Measurements from ENCODE around the gene LCE1E.

Gene LCE1E, protein sequence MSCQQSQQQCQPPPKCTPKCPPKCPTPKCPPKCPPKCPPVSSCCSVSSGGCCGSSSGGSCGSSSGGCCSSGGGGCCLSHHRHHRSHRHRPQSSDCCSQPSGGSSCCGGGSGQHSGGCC

DNA sequence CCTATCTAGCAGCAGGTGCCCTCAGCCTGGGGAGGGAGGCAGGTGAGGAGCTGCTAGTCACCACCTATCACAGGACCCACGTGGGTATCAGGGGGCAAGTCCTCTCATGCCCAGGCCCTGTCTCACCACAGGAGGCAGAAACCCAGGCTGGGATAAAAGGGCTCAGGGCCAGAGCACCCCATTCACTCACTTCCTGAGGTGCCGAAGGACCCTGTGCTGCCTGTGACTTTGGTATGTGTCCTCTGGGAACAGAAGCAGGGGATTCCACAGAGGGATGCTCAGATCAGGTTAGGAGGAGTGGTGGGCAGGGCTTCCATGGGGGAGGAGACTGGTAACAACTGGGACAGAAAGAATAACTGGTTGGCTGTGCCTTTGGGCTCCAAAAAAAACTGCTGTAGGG, at the start of gene LCE1E:
TSS of gene LCE1E (plus strand) at position 181 of the 400 bp plus-strand sequence. CDS start 1,043 bp downstream, outside the sequence.
- peak within 1 kb of the TSS; percentile 49 for H3K4me2 ChIP-seq
- no peaks in the 10 kb centered on the region for H4K20me1 ChIP-seq
- no peaks in the 10 kb centered on the region for H3K36me3 ChIP-seq
- H3K27me3 ChIP-seq: no peaks in the 10 kb centered on the region
- H3K27ac ChIP-seq: no peak within 1 kb of the TSS
- H3K9me3 ChIP-seq: no peaks in the 10 kb centered on the region
- H3K4me1 ChIP-seq: peaks cover 12% of the 10 kb centered on the region
- H3K4me3 ChIP-seq: no peak within 1 kb of the TSS
- no peak for TF ChIP-seq Cebpa-rat (IDR thresholded peaks at IDR 0.05)
- H3K9ac ChIP-seq: no peak within 1 kb of the TSS

DNA sequence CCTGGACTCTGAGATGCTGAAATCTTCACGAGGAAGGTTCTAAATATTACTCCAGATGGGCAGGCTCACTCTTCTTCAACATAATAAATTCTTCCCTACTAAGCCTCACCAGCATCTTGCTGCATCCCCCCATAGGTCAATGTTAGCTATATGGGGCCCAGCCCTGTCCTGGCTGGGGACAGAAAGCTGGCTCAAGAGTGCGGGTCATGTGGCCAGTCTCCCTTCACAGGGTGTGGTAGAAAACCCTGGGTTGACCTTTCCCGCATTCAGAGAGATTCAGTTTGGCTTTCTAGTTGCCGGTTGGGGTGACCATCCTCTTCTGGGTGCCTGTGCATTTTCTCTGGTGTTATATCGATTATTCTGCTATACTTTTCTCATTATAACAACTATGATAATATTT, 48.1 kb upstream of the LCE1E start:
- TF ChIP-seq Cebpa-rat (IDR thresholded peaks at IDR 0.05): no peak
- Histone ChIP-seq H4K20me1 (no peaks in the 10 kb centered on the region), H3K27ac (no peak overlapping the region), H3K4me1 (no peaks in the 10 kb centered on the region; the same call in 1 of the 2 replicates), H3K36me3 (no peaks in the 10 kb centered on the region), H3K4me3 (no peak overlapping the region), H3K4me2 (no peak overlapping the region), H3K9ac (no peak overlapping the region), H3K9me3 (no peaks in the 10 kb centered on the region), H3K27me3 (no peaks in the 10 kb centered on the region)

DNA sequence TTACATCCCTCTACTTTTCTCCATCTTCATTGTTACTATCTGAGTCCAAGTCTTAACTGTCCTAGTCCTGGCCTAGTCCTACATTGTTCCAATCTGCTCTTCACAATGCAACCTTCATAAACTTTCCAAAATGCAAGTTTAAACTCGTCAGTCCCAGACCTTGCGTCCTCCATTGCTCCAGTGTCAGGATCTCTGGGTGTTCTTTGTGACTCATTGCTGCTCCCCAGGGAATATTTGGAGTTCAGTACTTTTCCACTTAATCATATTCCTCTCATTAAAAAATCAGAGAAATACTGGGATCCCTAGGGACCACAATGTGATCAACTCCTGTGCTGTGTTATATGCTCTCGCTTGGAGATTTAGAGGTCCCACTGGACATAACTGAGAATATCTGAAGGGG, 46.2 kb upstream of the LCE1E start:
- no peak overlapping the region for H3K27ac ChIP-seq
- H3K4me1 ChIP-seq: no peaks in the 10 kb centered on the region; the same call in 1 of the 2 replicates
- no peak overlapping the region for H3K4me3 ChIP-seq
- no peak overlapping the region for H3K4me2 ChIP-seq
- no peaks in the 10 kb centered on the region for H3K27me3 ChIP-seq
- no peak for TF ChIP-seq Cebpa-rat (IDR thresholded peaks at IDR 0.05)
- H3K9me3 ChIP-seq: no peaks in the 10 kb centered on the region
- no peak overlapping the region for H3K9ac ChIP-seq
- H4K20me1 ChIP-seq: no peaks in the 10 kb centered on the region
- no peaks in the 10 kb centered on the region for H3K36me3 ChIP-seq

DNA sequence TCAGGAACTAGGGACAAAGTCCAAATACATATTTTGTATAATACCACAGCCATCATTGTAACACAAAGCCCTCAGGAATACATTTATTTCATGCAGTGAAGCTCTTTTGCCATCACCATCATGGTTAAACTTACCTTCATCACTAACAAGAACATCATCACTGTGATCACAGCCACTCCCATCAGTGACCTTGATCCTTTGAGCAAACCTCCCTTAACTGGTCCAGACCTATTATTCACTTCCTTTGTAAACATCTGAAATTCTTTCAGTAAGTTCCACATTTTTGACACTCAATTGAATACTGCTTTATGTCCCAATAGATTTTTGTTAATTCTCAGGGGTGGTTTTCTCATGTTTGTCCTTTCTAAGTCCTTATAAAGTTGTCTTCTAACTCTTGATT, 44.4 kb upstream of the LCE1E start:
- no peaks in the 10 kb centered on the region; the same call in 1 of the 2 replicates for H3K4me1 ChIP-seq
- H3K9me3 ChIP-seq: no peaks in the 10 kb centered on the region
- no peak for TF ChIP-seq Cebpa-rat (IDR thresholded peaks at IDR 0.05)

DNA sequence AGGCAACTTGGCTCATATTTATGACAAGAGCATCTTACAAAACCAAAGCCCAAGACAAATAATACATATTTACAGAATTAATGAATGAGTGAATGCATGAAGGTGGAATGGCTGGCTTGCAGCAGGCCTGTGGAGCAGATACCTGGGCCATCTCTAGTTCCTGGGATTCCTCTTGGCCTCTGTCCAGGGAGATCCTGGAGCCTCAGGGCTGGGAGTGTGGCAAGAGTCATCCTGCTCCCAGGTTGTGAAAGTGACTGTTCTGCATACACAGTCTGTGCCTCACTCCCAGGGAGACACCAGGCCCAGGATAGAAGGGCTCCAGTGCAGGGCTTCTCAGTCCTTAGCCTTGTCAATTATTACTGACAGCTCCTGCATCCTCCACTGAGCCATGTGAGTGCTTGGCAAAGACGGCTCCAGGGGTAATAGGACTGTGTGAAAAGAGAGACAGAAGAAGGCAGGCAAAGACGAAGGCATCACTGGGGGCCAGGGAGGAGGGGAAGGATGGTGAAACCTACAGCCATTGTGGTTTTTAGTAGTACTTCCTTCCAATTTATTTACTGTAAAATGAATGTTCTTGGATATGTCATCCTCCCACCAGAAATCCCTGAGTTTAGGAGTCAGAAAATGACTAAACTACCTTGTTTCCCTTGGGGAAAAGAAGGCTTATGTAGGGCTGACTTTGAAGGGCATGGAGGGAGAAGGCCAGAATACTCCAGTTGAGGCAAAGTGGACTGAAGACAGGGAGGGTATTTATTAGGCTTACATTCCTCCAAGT, 42.5 kb upstream of the LCE1E start:
- H3K27me3 ChIP-seq: no peaks in the 10 kb centered on the region
- no peaks in the 10 kb centered on the region for H3K9me3 ChIP-seq
- H3K4me2 ChIP-seq: no peak overlapping the region
- TF ChIP-seq Cebpa-rat (IDR thresholded peaks at IDR 0.05): no peak
- no peaks in the 10 kb centered on the region for H4K20me1 ChIP-seq
- no peaks in the 10 kb centered on the region for H3K36me3 ChIP-seq
- no peak overlapping the region for H3K9ac ChIP-seq
- H3K4me3 ChIP-seq: no peak overlapping the region
- H3K4me1 ChIP-seq: no peaks in the 10 kb centered on the region; the same call in 1 of the 2 replicates
- H3K27ac ChIP-seq: no peak overlapping the region

More for the DNA sequence above, 44.4 kb upstream of the LCE1E start:
- no peak overlapping the region for H3K27ac ChIP-seq
- no peaks in the 10 kb centered on the region for H3K36me3 ChIP-seq
- H3K4me2 ChIP-seq: no peak overlapping the region
- H3K9ac ChIP-seq: no peak overlapping the region
- H3K27me3 ChIP-seq: no peaks in the 10 kb centered on the region
- no peak overlapping the region for H3K4me3 ChIP-seq
- H4K20me1 ChIP-seq: no peaks in the 10 kb centered on the region

DNA sequence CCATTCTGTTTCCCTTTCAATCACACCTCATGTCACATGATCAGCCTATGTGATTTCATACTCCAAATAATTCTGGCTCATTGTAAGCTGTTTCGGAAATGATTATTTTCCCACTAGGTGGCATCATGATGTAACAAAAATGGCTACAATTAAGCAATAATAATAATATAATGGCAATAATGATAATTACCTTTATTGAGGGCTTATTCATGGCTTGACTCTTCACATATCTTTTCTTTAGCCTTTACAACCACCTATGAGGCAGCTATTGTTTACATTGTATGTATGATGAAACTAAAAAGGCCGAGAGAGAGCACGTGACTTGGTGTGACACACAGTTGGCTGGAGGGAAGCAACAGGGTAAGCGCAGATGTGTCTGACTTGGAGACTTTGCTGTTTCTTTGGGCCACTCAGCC, 40.8 kb upstream of the LCE1E start:
- Histone ChIP-seq H3K4me2 (no peak overlapping the region), H4K20me1 (no peaks in the 10 kb centered on the region)
- TF ChIP-seq Cebpa-rat (IDR thresholded peaks at IDR 0.05): no peak

DNA sequence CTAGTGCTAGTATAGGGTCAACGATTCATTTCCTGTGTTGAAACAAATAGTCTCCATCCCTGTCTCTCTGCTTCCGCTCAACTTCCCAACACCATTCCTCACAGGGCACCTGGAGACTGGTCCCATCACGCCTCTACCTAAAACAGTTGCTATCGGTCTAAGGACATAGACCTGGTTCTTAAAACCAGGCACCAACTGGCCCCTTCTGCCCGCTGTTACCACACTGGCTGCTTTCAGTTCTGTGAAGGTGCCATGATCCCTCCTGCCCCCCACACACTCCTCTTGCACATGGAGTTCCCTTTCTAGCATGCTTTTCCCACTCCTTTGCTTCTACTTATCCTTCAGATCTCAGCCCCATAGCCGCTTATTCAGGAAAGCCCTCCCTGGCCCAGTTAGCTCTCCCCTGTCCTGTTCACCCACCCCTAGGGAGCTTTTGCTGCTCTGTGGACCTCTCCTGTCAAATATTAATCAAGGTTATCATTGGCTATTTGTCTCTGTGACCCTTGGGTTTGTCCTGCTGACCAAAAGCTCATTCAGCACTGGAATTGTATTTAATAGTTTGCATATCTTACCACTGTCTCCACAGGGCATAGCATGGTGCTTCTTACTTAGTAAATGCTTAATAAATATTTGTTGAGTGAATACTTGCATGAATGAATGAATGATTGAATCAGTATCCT, 40.2 kb upstream of the LCE1E start:
- H3K4me2 ChIP-seq: no peak overlapping the region
- H4K20me1 ChIP-seq: no peaks in the 10 kb centered on the region
- no peaks in the 10 kb centered on the region for H3K36me3 ChIP-seq
- no peaks in the 10 kb centered on the region for H3K9me3 ChIP-seq
- TF ChIP-seq Cebpa-rat (IDR thresholded peaks at IDR 0.05): no peak
- H3K4me3 ChIP-seq: no peak overlapping the region
- H3K27me3 ChIP-seq: no peaks in the 10 kb centered on the region
- no peak overlapping the region for H3K9ac ChIP-seq
- H3K4me1 ChIP-seq: no peaks in the 10 kb centered on the region
- no peak overlapping the region for H3K27ac ChIP-seq

More for the DNA sequence above, 40.8 kb upstream of the LCE1E start:
- no peak overlapping the region for H3K27ac ChIP-seq
- no peaks in the 10 kb centered on the region for H3K36me3 ChIP-seq
- H3K4me3 ChIP-seq: no peak overlapping the region
- no peak overlapping the region for H3K9ac ChIP-seq
- H3K4me1 ChIP-seq: no peaks in the 10 kb centered on the region; the same call in 1 of the 2 replicates
- no peaks in the 10 kb centered on the region for H3K9me3 ChIP-seq
- H3K27me3 ChIP-seq: no peaks in the 10 kb centered on the region

DNA sequence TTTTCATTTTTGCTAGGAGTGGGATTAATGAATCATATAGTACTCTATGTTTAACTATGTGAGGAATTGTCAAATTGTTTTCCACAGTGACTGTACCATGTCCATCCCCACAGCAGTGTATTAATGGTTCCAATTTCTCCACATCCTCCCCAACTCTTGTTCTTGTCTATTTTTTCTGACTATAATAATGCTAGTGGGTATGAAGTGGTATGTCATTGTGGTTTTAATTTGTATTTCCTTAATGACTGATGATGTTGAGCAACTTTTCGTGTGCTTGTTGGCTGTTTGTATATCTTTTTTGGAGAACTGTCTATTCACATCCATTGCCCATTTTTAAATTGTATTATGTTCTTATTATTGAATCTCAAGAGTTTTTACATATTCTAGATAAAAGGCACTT, 38.2 kb upstream of the LCE1E start:
- Histone ChIP-seq H3K4me3 (no peak overlapping the region), H4K20me1 (no peaks in the 10 kb centered on the region), H3K36me3 (no peaks in the 10 kb centered on the region), H3K4me1 (no peaks in the 10 kb centered on the region), H3K9ac (no peak overlapping the region), H3K9me3 (no peaks in the 10 kb centered on the region), H3K4me2 (no peak overlapping the region), H3K27ac (no peak overlapping the region), H3K27me3 (no peaks in the 10 kb centered on the region)
- no peak for TF ChIP-seq Cebpa-rat (IDR thresholded peaks at IDR 0.05)

DNA sequence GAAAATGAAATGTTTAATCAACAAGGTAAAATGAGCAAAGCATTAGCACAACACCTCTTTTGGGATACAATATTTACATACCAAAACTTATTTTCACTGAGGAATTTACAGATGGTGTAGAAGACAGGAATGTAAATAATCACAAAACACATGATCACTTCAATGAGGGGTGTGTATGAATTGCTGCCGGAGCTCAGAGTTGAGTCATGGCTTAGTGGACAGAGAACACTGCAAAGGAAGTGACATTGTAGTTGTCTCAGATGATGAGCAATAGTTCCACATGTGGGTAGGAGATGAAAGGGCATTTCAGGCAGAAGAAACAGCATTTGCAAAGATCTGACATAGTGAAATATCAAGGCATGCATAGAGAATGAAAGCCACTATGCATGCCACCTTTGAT, 33.8 kb upstream of the LCE1E start:
- Histone ChIP-seq H3K27ac (no peak overlapping the region), H3K4me2 (no peak overlapping the region), H3K4me1 (no peaks in the 10 kb centered on the region), H3K9me3 (no peaks in the 10 kb centered on the region), H3K27me3 (no peaks in the 10 kb centered on the region), H3K9ac (no peak overlapping the region), H3K4me3 (no peak overlapping the region), H4K20me1 (no peaks in the 10 kb centered on the region), H3K36me3 (no peaks in the 10 kb centered on the region)
- TF ChIP-seq Cebpa-rat (IDR thresholded peaks at IDR 0.05): no peak

DNA sequence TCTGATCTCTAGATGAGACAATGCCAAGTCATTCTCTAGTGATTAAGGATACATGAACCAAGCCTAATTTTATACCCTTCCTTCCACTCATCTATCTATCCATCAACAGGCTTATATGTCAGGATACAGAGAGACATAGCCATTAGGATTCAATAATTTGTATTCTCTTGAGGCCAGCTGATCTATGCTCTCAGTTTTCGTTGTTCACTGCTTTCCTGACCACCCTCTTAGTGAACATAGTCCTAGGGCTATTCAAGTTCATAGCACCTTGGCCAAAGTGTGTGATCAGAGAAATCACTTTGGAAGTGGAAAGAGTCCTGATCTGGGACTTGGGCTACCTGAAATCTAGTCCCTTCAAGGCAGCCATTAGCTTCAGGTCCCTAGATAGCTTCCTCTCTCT, 32.5 kb upstream of the LCE1E start:
- H3K4me2 ChIP-seq: no peak overlapping the region
- H3K9ac ChIP-seq: no peak overlapping the region
- H3K9me3 ChIP-seq: no peaks in the 10 kb centered on the region
- H3K27me3 ChIP-seq: no peaks in the 10 kb centered on the region
- H3K27ac ChIP-seq: no peak overlapping the region
- no peak for TF ChIP-seq Cebpa-rat (IDR thresholded peaks at IDR 0.05)
- H3K36me3 ChIP-seq: no peaks in the 10 kb centered on the region
- H4K20me1 ChIP-seq: no peaks in the 10 kb centered on the region
- H3K4me3 ChIP-seq: no peak overlapping the region
- H3K4me1 ChIP-seq: no peaks in the 10 kb centered on the region
